CD14-positive monocyte (primary cell): ENCODE data around the gene FRMPD1. TPM values are rescaled to one million over a fixed set of nuclear protein-coding genes. Genes with fewer than 3 reads are reported as not detected.
A peak's percentile ranks its signal among the peaks of the same experiment; 100 is the strongest.

Experiments
- DNase-seq, 3 donors: peaks; one replicate each; pipeline ENCODE4 v3.0.0-alpha.2; 2011 to 2022
- H2AFZ ChIP-seq: 2 replicates; pipeline ENCODE4 v1.6.0; 2012; ENCODE audit warnings: mild to moderate bottlenecking, low read depth, low read length, inconsistent platforms; ENCODE audit not compliant: insufficient read depth, poor library complexity, severe bottlenecking
- H3K27ac ChIP-seq, 2 donors: 1 replicate in 1 of 2; 2 replicates in 1 of 2; pipeline ENCODE4 v1.5.1; 2012 to 2013; ENCODE audit warnings: low read length in 2 of 2, control low read depth in 1 of 2, inconsistent platforms in 1 of 2, low read depth in 1 of 2, mild to moderate bottlenecking in 1 of 2
- H3K27me3 ChIP-seq, 2 donors: one replicate each; pipeline versions ENCODE4 v1.6.0 to v1.6.1; 2011 to 2013; ENCODE audit warnings: low read length in 2 of 2; ENCODE audit not compliant: control insufficient read depth in 2 of 2, insufficient read depth in 2 of 2
- H3K36me3 ChIP-seq, 2 donors: replicated peaks in 1 of 2; 1 replicate in 1 of 2; 2 replicates in 1 of 2; pipeline versions ENCODE4 v1.5.1 to v1.6.1; 2012 to 2013; ENCODE audit warnings: low read length in 2 of 2, control low read depth in 1 of 2, inconsistent platforms in 1 of 2, mild to moderate bottlenecking in 1 of 2; ENCODE audit not compliant: insufficient read depth in 2 of 2, control insufficient read depth in 1 of 2
- H3K4me1 ChIP-seq, 2 donors: 1 replicate in 1 of 2; 2 replicates in 1 of 2; pipeline versions ENCODE4 v1.5.1 to v1.6.1; 2012 to 2013; ENCODE audit warnings: low read length in 2 of 2, control low read depth in 1 of 2, inconsistent platforms in 1 of 2, mild to moderate bottlenecking in 1 of 2, moderate library complexity in 1 of 2; ENCODE audit not compliant: insufficient read depth in 2 of 2, control insufficient read depth in 1 of 2
- H3K4me2 ChIP-seq: replicated peaks from 2 replicates; pipeline ENCODE3; 2012; ENCODE audit warnings: low read length, moderate library complexity, mild to moderate bottlenecking; ENCODE audit not compliant: poor library complexity, severe bottlenecking; ENCODE audit errors: extremely low read depth
- H3K4me3 ChIP-seq, 3 experiments: fragments of 200-600 bp in 1 of 3; sonication (generic) in 1 of 3; replicated peaks in 1 of 3; 1 replicate in 2 of 3; 2 replicates in 1 of 3; pipeline ENCODE4 v1.5.1; 2011 to 2013; ENCODE audit warnings: low read length in 3 of 3, mild to moderate bottlenecking in 3 of 3, control low read depth in 2 of 3, low read depth in 2 of 3, inconsistent platforms in 1 of 3, moderate library complexity in 1 of 3
- H3K79me2 ChIP-seq: 2 replicates; pipeline ENCODE4 v1.6.0; 2012; ENCODE audit warnings: mild to moderate bottlenecking, control low read depth, inconsistent platforms, low read length, moderate library complexity; ENCODE audit not compliant: insufficient read depth
- H3K9ac ChIP-seq: 2 replicates; pipeline ENCODE4 v1.6.0; 2017; ENCODE audit warnings: low read length, mild to moderate bottlenecking; ENCODE audit not compliant: insufficient read depth, poor library complexity, severe bottlenecking
- H3K9me3 ChIP-seq, 2 donors: replicated peaks in 1 of 2; 1 replicate in 1 of 2; 2 replicates in 1 of 2; pipeline versions ENCODE4 v1.5.1 to v1.6.1; 2012 to 2013; ENCODE audit warnings: low read length in 2 of 2, control low read depth in 1 of 2; ENCODE audit not compliant: control insufficient read depth in 1 of 2, insufficient read depth in 1 of 2
- H4K20me1 ChIP-seq: 2 replicates; pipeline ENCODE4 v1.6.0; 2012; ENCODE audit warnings: mild to moderate bottlenecking, low read length, control low read depth, moderate library complexity; ENCODE audit not compliant: insufficient read depth
- H3K27ac Mint-ChIP-seq, 7 donors: one replicate each; pipeline ENCODE4 v1.8.0; 2020; ENCODE audit warnings: mild to moderate bottlenecking in 7 of 7, mixed read lengths in 7 of 7, moderate library complexity in 6 of 7, inconsistent platforms in 2 of 7
- H3K27me3 Mint-ChIP-seq, 3 donors: one replicate each; pipeline ENCODE4 v1.8.0; 2021 to 2022; ENCODE audit warnings: low read depth in 3 of 3, mild to moderate bottlenecking in 3 of 3, mixed read lengths in 3 of 3, moderate library complexity in 3 of 3, inconsistent platforms in 1 of 3
- H3K36me3 Mint-ChIP-seq, 2 donors: one replicate each; pipeline ENCODE4 v1.8.0; 2020; ENCODE audit warnings: mixed read lengths in 2 of 2, inconsistent platforms in 1 of 2, mild to moderate bottlenecking in 1 of 2
- H3K4me1 Mint-ChIP-seq: one replicate; pipeline ENCODE4 v1.8.0; 2020; ENCODE audit warnings: mild to moderate bottlenecking, mixed read lengths
- H3K4me3 Mint-ChIP-seq, 2 donors: one replicate each; pipeline ENCODE4 v1.8.0; 2020; ENCODE audit warnings: mild to moderate bottlenecking in 2 of 2, mixed read lengths in 2 of 2, moderate library complexity in 1 of 2
- H3K9me3 Mint-ChIP-seq, 7 donors: one replicate each; pipeline ENCODE4 v1.8.0; 2020 to 2022; ENCODE audit warnings: mixed read lengths in 7 of 7, mild to moderate bottlenecking in 6 of 7, moderate library complexity in 6 of 7, inconsistent platforms in 2 of 7
- CTCF ChIP-seq: fragments of 200-600 bp; IDR thresholded peaks from one replicate; pipeline ENCODE4 v1.8.0; 2022; ENCODE audit warnings: antibody characterized with exemption, mild to moderate bottlenecking
- WGBS: methylation state at CpG from one replicate; pipeline ENCODE4 v1.1.5; 2013; ENCODE audit warnings: missing lambda C conversion rate; ENCODE audit not compliant: insufficient coverage; 5-methylcytosine and 5-hydroxymethylcytosine counted together
- intact Hi-C, 2 donors: fragments of 100-400 bp; cut with micrococcal nuclease; formaldehyde crosslinking; loops; one replicate each; pipeline versions ENCODE4 v1.15.0 to v1.15.1; 2023
- polyA plus RNA-seq, 3 donors: library from polyadenylated mRNA; depleted of rRNA in 1 of 3; unstranded in 2 of 3; stranded (reverse) in 1 of 3; fragments of 300-500 nt in 2 of 3; fragments of >200 nt in 1 of 3; fragmentation: Illumina TruSeq in 2 of 3; gene quantifications; 1 replicate in 2 of 3; 2 replicates in 1 of 3; pipeline ENCODE4 v1.2.3, GENCODE V29; 2012 to 2021

The FRMPD1 gene
- polyA plus RNA-seq, 3 donors = 0.03 TPM; not detected in 2

- peaks cover 29% of the 10 kb centered on the region for H3K4me1 Mint-ChIP-seq
- H3K4me3 ChIP-seq = no peak overlapping the region
- no peak for TF ChIP-seq CTCF
- H3K36me3 Mint-ChIP-seq = no peaks in the 10 kb centered on the region
- H3K27me3 ChIP-seq = peaks cover 0 to 2% of the 10 kb centered on the region in 2 donors
- H4K20me1 ChIP-seq = no peaks in the 10 kb centered on the region
- no peak overlapping the region for H3K27ac Mint-ChIP-seq
- no peak overlapping the region for H2AFZ ChIP-seq
- no peak for DNase-seq
- H3K4me3 Mint-ChIP-seq = no peak overlapping the region
- WGBS = 80% methylated on average over 1 of the region's 5 CpGs
- peaks cover 23 to 28% of the 10 kb centered on the region in 2 donors for H3K4me1 ChIP-seq
- no peak overlapping the region for H3K27ac ChIP-seq
- peaks cover 1 to 7% (median 5%) of the 10 kb centered on the region in 3 donors for H3K27me3 Mint-ChIP-seq
- no peak overlapping the region for H3K4me2 ChIP-seq
- peaks cover 0 to 2% (median 0%) of the 10 kb centered on the region in 7 donors for H3K9me3 Mint-ChIP-seq
- H3K36me3 ChIP-seq = no peaks in the 10 kb centered on the region
- peaks cover 0 to 1% of the 10 kb centered on the region in 2 donors for H3K9me3 ChIP-seq
- no peaks in the 10 kb centered on the region for H3K79me2 ChIP-seq
- H3K9ac ChIP-seq = no peak overlapping the region
- intact Hi-C loops = no loop called here
Measured at GRCh38 chr9:37792122-37792521, 141.4 kb downstream of the FRMPD1 start.

GRCh38 chr9:37796232-37796631 is 145.5 kb downstream of the FRMPD1 start:
- Histone ChIP-seq H3K9ac (no peak overlapping the region), H3K4me2 (no peak overlapping the region), H3K27ac (no peak overlapping the region), H3K36me3 (no peaks in the 10 kb centered on the region), H3K4me1 (peaks cover 25 to 35% of the 10 kb centered on the region in 2 donors), H3K27me3 (peaks cover 0 to 2% of the 10 kb centered on the region in 2 donors), H3K9me3 (no peaks in the 10 kb centered on the region), H2AFZ (peak overlapping the region; percentile 15), H4K20me1 (peaks cover under 1% of the 10 kb centered on the region), H3K4me3 (no peak overlapping the region), H3K79me2 (peaks cover 8% of the 10 kb centered on the region)
- DNase-seq = no peak
- Mint-ChIP-seq H3K27me3 (peaks cover 0 to 6% (median 1%) of the 10 kb centered on the region in 3 donors), H3K4me1 (peaks cover 30% of the 10 kb centered on the region), H3K9me3 (peaks cover 0 to under 1% (median 0%) of the 10 kb centered on the region in 7 donors), H3K4me3 (peak overlapping the region in 1 of 2 donors; percentile 1), H3K27ac (peak overlapping the region in 1 of 7 donors; percentile 42), H3K36me3 (no peaks in the 10 kb centered on the region)
- no peak for TF ChIP-seq CTCF
- no CpG with 5 or more reads among the region's 2 CpGs for WGBS
- intact Hi-C loops = no loop called here

Other genes starting within 250 kb of the FRMPD1 start
- 10 to 100 TPM; 73.8 to 96.6 (median 80.9) TPM for gene GRHPR, start 228.3 kb upstream of the FRMPD1 start, polyA plus RNA-seq
- 1 to 10 TPM in 2 of 3 donors, under 1 TPM in 1; 0.58 to 6.4 (median 1.4) TPM for gene ZBTB5, start 185.5 kb upstream of the FRMPD1 start, polyA plus RNA-seq
- gene POLR1E, start 165.0 kb upstream of the FRMPD1 start, polyA plus RNA-seq = 1 to 10 TPM; 2.3 to 4.1 (median 2.4) TPM
- 1 to 10 TPM in 1 of 3 donors, under 1 TPM in 1, not detected in 1; 0.08 to 1.5 TPM for gene FBXO10, start 74.6 kb upstream of the FRMPD1 start, polyA plus RNA-seq
- gene TOMM5, start 58.4 kb upstream of the FRMPD1 start, polyA plus RNA-seq = 100 to 1,000 TPM in 2 of 3 donors, 10 to 100 TPM in 1; 35.0 to 117 (median 112) TPM
- 10 to 100 TPM in 1 of 3 donors, 1 to 10 TPM in 2; 5.2 to 12.4 (median 9.4) TPM for gene TRMT10B, start 102.9 kb downstream of the FRMPD1 start, polyA plus RNA-seq
- 10 to 100 TPM in 2 of 3 donors, 1 to 10 TPM in 1; 9.8 to 25.2 (median 19.6) TPM for gene EXOSC3, start 134.1 kb downstream of the FRMPD1 start, polyA plus RNA-seq
- 10 to 100 TPM; 12.4 to 17.2 (median 14.7) TPM for gene DCAF10, start 149.8 kb downstream of the FRMPD1 start, polyA plus RNA-seq